Uterus (tissue), 4 donors: ENCODE data around the gene MCAT. TPM values are rescaled to one million over a fixed set of nuclear protein-coding genes. Genes with fewer than 3 reads are reported as not detected.

ENCODE experiments used
- DNase-seq, 2 donors: peaks; one replicate each; pipeline ENCODE4 v3.0.0-alpha.2; 2019 to 2020
- H3K27ac ChIP-seq, 2 donors: fragments of 200-600 bp; sonication (generic); 1 replicate in 1 of 2; 2 replicates in 1 of 2; pipeline ENCODE4 v1.5.1; 2016 to 2018
- H3K27me3 ChIP-seq, 2 donors: fragments of 200-600 bp; sonication (generic); one replicate each; pipeline ENCODE4 v1.5.1; 2018 to 2019; ENCODE audit warnings: control low read depth in 1 of 2
- H3K36me3 ChIP-seq, 2 donors: fragments of 200-600 bp; sonication (generic); one replicate each; pipeline ENCODE4 v1.5.1; 2019; ENCODE audit warnings: control low read depth in 1 of 2
- H3K4me1 ChIP-seq, 2 donors: fragments of 200-600 bp; sonication (generic); one replicate each; pipeline ENCODE4 v1.5.1; 2018 to 2019; ENCODE audit warnings: control low read depth in 1 of 2
- H3K4me3 ChIP-seq, 2 donors: fragments of 200-600 bp; sonication (generic); 1 replicate in 1 of 2; 2 replicates in 1 of 2; pipeline ENCODE4 v1.5.1; 2018 to 2019; ENCODE audit warnings: mild to moderate bottlenecking in 1 of 2
- H3K9me3 ChIP-seq, 2 donors: fragments of 200-600 bp; sonication (generic); one replicate each; pipeline ENCODE4 v1.5.1; 2019; ENCODE audit warnings: control low read depth in 1 of 2
- POLR2A ChIP-seq, 2 donors: fragments of 450-650 bp; IDR thresholded peaks; one replicate each; pipeline ENCODE4 v1.6.1; 2016; ENCODE audit warnings: antibody characterized with exemption in 2 of 2, mild to moderate bottlenecking in 1 of 2, moderate library complexity in 1 of 2
- intact Hi-C: fragments of 100-400 bp; cut with DNase I; formaldehyde crosslinking; loops from one replicate; pipeline ENCODE4 v1.15.1; 2023; ENCODE audit warnings: low total_unique reads
- total RNA-seq, 4 donors: library from RNA; depleted of rRNA in 3 of 4; stranded (reverse); fragments of >200 nt in 3 of 4; gene quantifications; one replicate each; pipeline versions ENCODE4 v1.1.0 to v1.2.4, GENCODE V29; 2014 to 2023
- TF ChIP-seq, protein P1 (sequence below), 4 experiments: fragments of 200-600 bp in 2 of 4; fragments of 450-650 bp in 2 of 4; sonication (generic) in 2 of 4; IDR thresholded peaks; one replicate each; pipeline ENCODE4 v1.5.1; 2016 to 2019; ENCODE audit warnings: antibody characterized with exemption in 4 of 4, mild to moderate bottlenecking in 2 of 4, moderate library complexity in 1 of 4
- donor health status: DM: yes; HTN: yes; CAD: no.

The MCAT gene
- total RNA-seq, 4 donors from 2014 or later: 7.6 to 102 (median 17.6) TPM

- Histone ChIP-seq H3K27ac (peak overlapping the region in 1 of 2 donors; percentile 42), H3K27me3 (no peaks in the 10 kb centered on the region), H3K4me3 (no peak overlapping the region), H3K4me1 (peaks cover 0 to 8% of the 10 kb centered on the region in 2 donors), H3K9me3 (no peaks in the 10 kb centered on the region), H3K36me3 (no peaks in the 10 kb centered on the region)
- TF ChIP-seq, protein P1, sequence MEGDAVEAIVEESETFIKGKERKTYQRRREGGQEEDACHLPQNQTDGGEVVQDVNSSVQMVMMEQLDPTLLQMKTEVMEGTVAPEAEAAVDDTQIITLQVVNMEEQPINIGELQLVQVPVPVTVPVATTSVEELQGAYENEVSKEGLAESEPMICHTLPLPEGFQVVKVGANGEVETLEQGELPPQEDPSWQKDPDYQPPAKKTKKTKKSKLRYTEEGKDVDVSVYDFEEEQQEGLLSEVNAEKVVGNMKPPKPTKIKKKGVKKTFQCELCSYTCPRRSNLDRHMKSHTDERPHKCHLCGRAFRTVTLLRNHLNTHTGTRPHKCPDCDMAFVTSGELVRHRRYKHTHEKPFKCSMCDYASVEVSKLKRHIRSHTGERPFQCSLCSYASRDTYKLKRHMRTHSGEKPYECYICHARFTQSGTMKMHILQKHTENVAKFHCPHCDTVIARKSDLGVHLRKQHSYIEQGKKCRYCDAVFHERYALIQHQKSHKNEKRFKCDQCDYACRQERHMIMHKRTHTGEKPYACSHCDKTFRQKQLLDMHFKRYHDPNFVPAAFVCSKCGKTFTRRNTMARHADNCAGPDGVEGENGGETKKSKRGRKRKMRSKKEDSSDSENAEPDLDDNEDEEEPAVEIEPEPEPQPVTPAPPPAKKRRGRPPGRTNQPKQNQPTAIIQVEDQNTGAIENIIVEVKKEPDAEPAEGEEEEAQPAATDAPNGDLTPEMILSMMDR (IDR thresholded peaks at IDR 0.05): no peak
- TF ChIP-seq POLR2A (IDR thresholded peaks at IDR 0.05): no peak
- no peak for DNase-seq
- intact Hi-C loops: no loop called here
These were observed 10.7 kb upstream of the MCAT start for GRCh38 chr22:43153899-43154298.

GRCh38 chr22:43152357-43153071 is 9.3 kb upstream of the MCAT start:
- Histone ChIP-seq H3K9me3 (no peaks in the 10 kb centered on the region), H3K36me3 (no peaks in the 10 kb centered on the region), H3K4me3 (peak overlapping the region; percentile 53 to 75), H3K27ac (peak overlapping the region; percentile 65 to 80), H3K27me3 (no peaks in the 10 kb centered on the region), H3K4me1 (peaks cover 0 to 8% of the 10 kb centered on the region in 2 donors)
- TF ChIP-seq, protein P1 (IDR thresholded peaks at IDR 0.05): no peak
- TF ChIP-seq POLR2A (IDR thresholded peaks at IDR 0.05): no peak
- intact Hi-C loops: no loop called here
- DNase-seq: peak; percentile 60

- Histone ChIP-seq H3K4me3 (peak overlapping the region; percentile 53 to 75), H3K4me1 (peaks cover 0 to 8% of the 10 kb centered on the region in 2 donors), H3K27me3 (no peaks in the 10 kb centered on the region), H3K9me3 (no peaks in the 10 kb centered on the region), H3K27ac (peak overlapping the region; percentile 65 to 80), H3K36me3 (no peaks in the 10 kb centered on the region)
- TF ChIP-seq POLR2A (IDR thresholded peaks at IDR 0.05): no peak
- TF ChIP-seq, protein P1 (IDR thresholded peaks at IDR 0.05): no peak
- intact Hi-C loops: no loop called here
- DNase-seq: no peak
These were observed 8.8 kb upstream of the MCAT start for GRCh38 chr22:43152003-43152356.

DNA sequence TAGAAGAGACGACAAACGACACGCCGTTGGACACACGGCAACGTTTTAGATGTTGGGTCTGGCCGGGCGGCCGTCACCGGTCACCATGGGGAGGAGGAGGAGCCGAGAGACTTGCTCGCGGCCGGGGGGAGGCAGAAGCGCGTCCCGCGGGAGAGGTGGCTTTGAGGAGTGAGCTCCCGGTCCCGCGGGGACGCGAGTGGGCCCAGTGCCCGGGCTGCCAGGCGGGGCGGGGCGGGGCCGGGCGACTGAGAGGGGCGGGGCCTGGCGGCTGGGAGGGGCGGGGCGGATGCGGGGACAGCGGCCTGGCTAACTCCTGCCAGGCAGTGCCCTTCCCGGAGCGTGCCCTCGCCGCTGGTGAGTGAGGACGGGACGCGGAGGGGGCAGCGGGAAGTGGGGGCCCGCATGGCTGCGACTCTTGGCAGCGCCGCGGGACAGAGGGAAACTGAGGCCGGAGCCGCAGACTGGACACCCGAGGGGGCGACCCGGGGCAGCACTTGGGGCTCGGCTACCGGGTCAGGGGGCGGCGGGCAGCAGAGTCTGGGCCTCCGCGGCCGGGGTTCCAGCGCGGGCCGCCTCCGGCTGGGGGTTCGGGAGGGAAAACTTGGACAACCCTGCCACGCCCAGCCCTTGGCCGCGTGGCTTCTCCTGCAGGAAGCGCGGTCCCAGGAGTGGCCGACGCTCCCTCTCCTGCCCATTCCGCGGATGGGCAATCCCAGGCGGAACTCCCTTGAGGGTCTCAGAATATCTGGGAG is 8.2 kb upstream of the MCAT start, which contains the start of gene TSPO:
Gene TSPO, plus strand, starts transcription at position 309 of the 752 bp plus-strand sequence. CDS start 7,680 bp downstream, outside the sequence.
- intact Hi-C loops: no loop called here
- no peaks in the 10 kb centered on the region for H3K9me3 ChIP-seq

More for the DNA sequence above, 8.2 kb upstream of the MCAT start, which contains the start of gene TSPO:
- DNase-seq: peak; percentile 70 to 79
- Histone ChIP-seq H3K36me3 (no peaks in the 10 kb centered on the region), H3K4me3 (peak within 1 kb of the TSS; percentile 53 to 75), H3K4me1 (peaks cover 0 to 8% of the 10 kb centered on the region in 2 donors), H3K27ac (peak within 1 kb of the TSS; percentile 65 to 80), H3K27me3 (no peaks in the 10 kb centered on the region)
- TF ChIP-seq, protein P1 (IDR thresholded peaks at IDR 0.05): no peak
- TF ChIP-seq POLR2A (IDR thresholded peaks at IDR 0.05): peak in 1 of 2 donors; percentile 42
